ENCODE results near the gene RNU1-3. TPM values are rescaled to one million over a fixed set of nuclear protein-coding genes. Genes with fewer than 3 reads are reported as not detected.
"Not testable (repeated sequence)": the region's sequence is repeated elsewhere in the genome, so short reads cannot be mapped to it uniquely, and the experiment has no call there.

RNU1-3 gene
- total and polyA plus RNA-seq, 2 of the 8 experiments (the other 6 are each of a cell fraction or from before 2014, with no cell fraction given) = 145 to 1,303 TPM

GRCh38 chr1:16706302-16706701, 39.6 kb upstream of the RNU1-3 start:
- H2AFZ ChIP-seq (ENCODE audit: low read length); H3K23ac ChIP-seq (ENCODE audit: insufficient read length); H2BK5ac ChIP-seq (ENCODE audit: low read depth, low read length); H4K8ac ChIP-seq (ENCODE audit: extremely low read depth, insufficient read depth, low read length); DNase-seq (ENCODE audit: low read depth in 1 of 2, low spot score in 2 of 2); H4K5ac ChIP-seq (ENCODE audit: insufficient read length, low read depth, low read length); H2BK12ac ChIP-seq (ENCODE audit: low read depth, low read length); H3K36me3 ChIP-seq (ENCODE audit: control insufficient read depth in 2 of 4, insufficient read depth in 4 of 4, low read length in 3 of 4); H2BK120ac ChIP-seq (replicated peaks; ENCODE audit: low read depth, low read length); H3K23me2 ChIP-seq (ENCODE audit: low read depth, low read length); H3K27ac ChIP-seq (ENCODE audit: low read depth, low read length); FAIRE-seq; H3K14ac ChIP-seq (ENCODE audit: insufficient read length); H2AK5ac ChIP-seq (ENCODE audit: low read depth, low read length); H3K4me2 ChIP-seq (ENCODE audit: insufficient read depth in 1 of 2, low read depth in 2 of 2, low read length in 2 of 2); H3K4me1 ChIP-seq (replicated peaks in 1 of 4; ENCODE audit: control insufficient read depth in 3 of 4, insufficient read depth in 4 of 4, low read length in 3 of 4); H4K20me1 ChIP-seq (replicated peaks in 1 of 2; ENCODE audit: control insufficient read depth in 1 of 2, insufficient read depth in 2 of 2, low read length in 2 of 2); H3K27me3 ChIP-seq (replicated peaks in 1 of 4; ENCODE audit: control insufficient read depth in 3 of 4, extremely low read depth in 1 of 4, insufficient read depth in 3 of 4, low read length in 3 of 4); H3K9ac ChIP-seq (replicated peaks in 1 of 4; ENCODE audit: extremely low read depth in 1 of 4, low read depth in 3 of 4, low read length in 3 of 4); H3K4ac ChIP-seq (replicated peaks; ENCODE audit: insufficient read length, low read depth, low read length); H3K79me1 ChIP-seq (ENCODE audit: low read depth, low read length); H3K9me3 ChIP-seq (ENCODE audit: insufficient read depth in 2 of 2, low read depth in 1 of 2, low read length in 1 of 2); H4K91ac ChIP-seq (replicated peaks; ENCODE audit: insufficient read length, low read length); H3K79me2 ChIP-seq (ENCODE audit: control insufficient read depth in 1 of 2, insufficient read depth in 2 of 2, low read length in 2 of 2); H2BK15ac ChIP-seq (ENCODE audit: low read length); H3K18ac ChIP-seq (ENCODE audit: extremely low read depth, low read length); H3K4me3 ChIP-seq (ENCODE audit: extremely low read depth in 1 of 4, insufficient read depth in 2 of 4, low read depth in 3 of 4, low read length in 4 of 4); H2BK20ac ChIP-seq (ENCODE audit: low read length); H3K56ac ChIP-seq (replicated peaks; ENCODE audit: insufficient read length, low read depth, low read length): not testable (repeated sequence)
- 83% methylated on average over 6 of the region's 6 CpGs; no CpG with 5 or more reads in 1 of the 2 experiments for WGBS, 2 experiments (ENCODE audit: extremely low coverage in 1 of 2, insufficient coverage in 1 of 2, insufficient read length in 1 of 2, insufficient replicate concordance in 2 of 2, low coverage in 1 of 2, low lambda C conversion rate in 2 of 2, missing lambda C conversion rate in 1 of 2)
- ChIA-PET POLR2A (ENCODE audit: partially characterized antibody) (interaction anchor here (0.9 to 6.8 kb wide), 4 partner anchors 11 to 90 kb away, joined by 3 to 52 read pairs (median 4); no protein-coding TSS in a partner anchor), CTCF (ENCODE audit: partially characterized antibody) (interaction anchor here (2.8 to 29.9 kb wide), 4 partner anchors 7 to 89 kb away, joined by 16 to 723 read pairs (median 667); partner anchors contain the start of gene NBPF1)

GRCh38 chr1:16704502-16705100, 37.9 kb upstream of the RNU1-3 start:
- not testable (repeated sequence) for H2BK20ac ChIP-seq (ENCODE audit: low read length); H2BK12ac ChIP-seq (ENCODE audit: low read depth, low read length); H3K4me2 ChIP-seq (ENCODE audit: insufficient read depth in 1 of 2, low read depth in 2 of 2, low read length in 2 of 2); H3K79me2 ChIP-seq (ENCODE audit: control insufficient read depth in 1 of 2, insufficient read depth in 2 of 2, low read length in 2 of 2); H3K4me1 ChIP-seq (replicated peaks in 1 of 4; ENCODE audit: control insufficient read depth in 3 of 4, insufficient read depth in 4 of 4, low read length in 3 of 4); H3K4ac ChIP-seq (replicated peaks; ENCODE audit: insufficient read length, low read depth, low read length); H4K91ac ChIP-seq (replicated peaks; ENCODE audit: insufficient read length, low read length); H2BK120ac ChIP-seq (replicated peaks; ENCODE audit: low read depth, low read length); H4K20me1 ChIP-seq (replicated peaks in 1 of 2; ENCODE audit: control insufficient read depth in 1 of 2, insufficient read depth in 2 of 2, low read length in 2 of 2); H3K23me2 ChIP-seq (ENCODE audit: low read depth, low read length); H2BK15ac ChIP-seq (ENCODE audit: low read length); H3K27me3 ChIP-seq (replicated peaks in 1 of 4; ENCODE audit: control insufficient read depth in 3 of 4, extremely low read depth in 1 of 4, insufficient read depth in 3 of 4, low read length in 3 of 4); H2AK5ac ChIP-seq (ENCODE audit: low read depth, low read length); H2AFZ ChIP-seq (ENCODE audit: low read length); H3K23ac ChIP-seq (ENCODE audit: insufficient read length); H3K36me3 ChIP-seq (ENCODE audit: control insufficient read depth in 2 of 4, insufficient read depth in 4 of 4, low read length in 3 of 4); H4K8ac ChIP-seq (ENCODE audit: extremely low read depth, insufficient read depth, low read length); H3K79me1 ChIP-seq (ENCODE audit: low read depth, low read length); H3K27ac ChIP-seq (ENCODE audit: low read depth, low read length); H4K5ac ChIP-seq (ENCODE audit: insufficient read length, low read depth, low read length); H3K9ac ChIP-seq (replicated peaks in 1 of 4; ENCODE audit: extremely low read depth in 1 of 4, low read depth in 3 of 4, low read length in 3 of 4); H3K56ac ChIP-seq (replicated peaks; ENCODE audit: insufficient read length, low read depth, low read length); H3K18ac ChIP-seq (ENCODE audit: extremely low read depth, low read length); FAIRE-seq; H3K14ac ChIP-seq (ENCODE audit: insufficient read length); H3K9me3 ChIP-seq (ENCODE audit: insufficient read depth in 2 of 2, low read depth in 1 of 2, low read length in 1 of 2); H3K4me3 ChIP-seq (ENCODE audit: extremely low read depth in 1 of 4, insufficient read depth in 2 of 4, low read depth in 3 of 4, low read length in 4 of 4); DNase-seq (ENCODE audit: low read depth in 1 of 2, low spot score in 2 of 2); H2BK5ac ChIP-seq (ENCODE audit: low read depth, low read length)
- POLR2A ChIA-PET (ENCODE audit: partially characterized antibody) = interaction anchor here (1.3 to 6.8 kb wide), 3 partner anchors 11 to 84 kb away, joined by 4 to 52 read pairs (median 6); no protein-coding TSS in a partner anchor
- CTCF ChIA-PET (ENCODE audit: partially characterized antibody) = interaction anchor here (0.7 to 29.9 kb wide), 6 partner anchors 6 to 900 kb away, joined by 5 to 723 read pairs (median 312); partner anchors contain the start of gene NBPF1
- 83% methylated on average over 7 of the region's 16 CpGs; no CpG with 5 or more reads in 1 of the 2 experiments for WGBS, 2 experiments (ENCODE audit: extremely low coverage in 1 of 2, insufficient coverage in 1 of 2, insufficient read length in 1 of 2, insufficient replicate concordance in 2 of 2, low coverage in 1 of 2, low lambda C conversion rate in 2 of 2, missing lambda C conversion rate in 1 of 2)

Data from H1 (cell line).